ENCODE measurements around the gene CTBP2. TPM values are rescaled to one million over a fixed set of nuclear protein-coding genes. Genes with fewer than 3 reads are reported as not detected.

Gene CTBP2
- polyA plus RNA-seq, 1 experiment: 72.9 TPM

- ChIA-PET POLR2A (no interaction called here), CTCF (interaction anchor here (1.8 kb wide), 1 partner anchor 22 kb away, joined by 5 read pairs; no protein-coding TSS in a partner anchor)
- no peak for DNase-seq (ENCODE audit: low read depth)
- H3K36me3 ChIP-seq (ENCODE audit: control insufficient read depth, insufficient read depth, low read length): peaks cover 2% of the 10 kb centered on the region
- no peak overlapping the region for H3K4me3 ChIP-seq (ENCODE audit: low read depth, low read length)
- H3K27me3 ChIP-seq (ENCODE audit: control insufficient read depth, insufficient read depth, low read length): no peaks in the 10 kb centered on the region
- TF ChIP-seq, protein P1, sequence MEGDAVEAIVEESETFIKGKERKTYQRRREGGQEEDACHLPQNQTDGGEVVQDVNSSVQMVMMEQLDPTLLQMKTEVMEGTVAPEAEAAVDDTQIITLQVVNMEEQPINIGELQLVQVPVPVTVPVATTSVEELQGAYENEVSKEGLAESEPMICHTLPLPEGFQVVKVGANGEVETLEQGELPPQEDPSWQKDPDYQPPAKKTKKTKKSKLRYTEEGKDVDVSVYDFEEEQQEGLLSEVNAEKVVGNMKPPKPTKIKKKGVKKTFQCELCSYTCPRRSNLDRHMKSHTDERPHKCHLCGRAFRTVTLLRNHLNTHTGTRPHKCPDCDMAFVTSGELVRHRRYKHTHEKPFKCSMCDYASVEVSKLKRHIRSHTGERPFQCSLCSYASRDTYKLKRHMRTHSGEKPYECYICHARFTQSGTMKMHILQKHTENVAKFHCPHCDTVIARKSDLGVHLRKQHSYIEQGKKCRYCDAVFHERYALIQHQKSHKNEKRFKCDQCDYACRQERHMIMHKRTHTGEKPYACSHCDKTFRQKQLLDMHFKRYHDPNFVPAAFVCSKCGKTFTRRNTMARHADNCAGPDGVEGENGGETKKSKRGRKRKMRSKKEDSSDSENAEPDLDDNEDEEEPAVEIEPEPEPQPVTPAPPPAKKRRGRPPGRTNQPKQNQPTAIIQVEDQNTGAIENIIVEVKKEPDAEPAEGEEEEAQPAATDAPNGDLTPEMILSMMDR (IDR thresholded peaks at IDR 0.05; ENCODE audit: insufficient read depth, low read depth, low read length): no peak
Observed at GRCh38 chr10:125116652-125117310, 43.6 kb downstream of the CTBP2 start.

- ChIA-PET CTCF (interaction anchor here (1.8 kb wide), 1 partner anchor 22 kb away, joined by 5 read pairs; no protein-coding TSS in a partner anchor), POLR2A (no interaction called here)
- Histone ChIP-seq H3K4me3 (ENCODE audit: low read depth, low read length) (no peak overlapping the region), H3K27me3 (ENCODE audit: control insufficient read depth, insufficient read depth, low read length) (no peaks in the 10 kb centered on the region), H3K36me3 (ENCODE audit: control insufficient read depth, insufficient read depth, low read length) (peaks cover 2% of the 10 kb centered on the region)
- no peak for DNase-seq (ENCODE audit: low read depth)
- TF ChIP-seq, protein P1 (IDR thresholded peaks at IDR 0.05; ENCODE audit: insufficient read depth, low read depth, low read length): no peak
Observed at GRCh38 chr10:125116041-125116649, 44.2 kb downstream of the CTBP2 start.

DNA sequence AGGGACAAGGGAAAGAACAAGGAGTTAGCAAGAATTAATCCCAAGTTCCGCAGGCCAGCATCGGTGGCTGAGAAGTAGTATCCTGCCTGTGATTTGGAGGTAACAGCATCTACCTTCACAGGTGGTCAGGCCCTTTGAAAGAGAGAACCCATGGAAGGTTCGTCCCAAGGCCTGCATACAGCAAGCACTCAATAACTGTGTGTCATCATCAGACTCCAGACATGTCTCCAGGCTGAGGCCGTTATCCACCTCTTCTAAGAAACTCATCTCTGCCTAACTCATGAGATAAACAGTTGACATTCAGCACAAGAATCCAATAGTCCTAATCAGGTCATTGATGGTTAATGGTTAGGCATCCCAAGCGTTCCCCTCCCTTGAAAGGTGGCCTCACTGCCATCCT lies 45.0 kb downstream of the CTBP2 start:
- DNase-seq (ENCODE audit: low read depth): no peak
- POLR2A ChIA-PET: no interaction called here
- Histone ChIP-seq H3K36me3 (ENCODE audit: control insufficient read depth, insufficient read depth, low read length) (peaks cover 2% of the 10 kb centered on the region), H3K4me3 (ENCODE audit: low read depth, low read length) (no peak overlapping the region), H3K27me3 (ENCODE audit: control insufficient read depth, insufficient read depth, low read length) (no peaks in the 10 kb centered on the region)
- TF ChIP-seq, protein P1 (IDR thresholded peaks at IDR 0.05; ENCODE audit: insufficient read depth, low read depth, low read length): no peak
- CTCF ChIA-PET: no interaction called here

- CTCF ChIA-PET: no interaction called here
- TF ChIP-seq, protein P1 (IDR thresholded peaks at IDR 0.05; ENCODE audit: insufficient read depth, low read depth, low read length): no peak
- H3K4me3 ChIP-seq (ENCODE audit: low read depth, low read length): no peak overlapping the region
- POLR2A ChIA-PET: no interaction called here
- no peak for DNase-seq (ENCODE audit: low read depth)
- H3K27me3 ChIP-seq (ENCODE audit: control insufficient read depth, insufficient read depth, low read length): no peaks in the 10 kb centered on the region
- peaks cover 2% of the 10 kb centered on the region for H3K36me3 ChIP-seq (ENCODE audit: control insufficient read depth, insufficient read depth, low read length)
Observed at GRCh38 chr10:125114761-125115391, 45.5 kb downstream of the CTBP2 start.

DNA sequence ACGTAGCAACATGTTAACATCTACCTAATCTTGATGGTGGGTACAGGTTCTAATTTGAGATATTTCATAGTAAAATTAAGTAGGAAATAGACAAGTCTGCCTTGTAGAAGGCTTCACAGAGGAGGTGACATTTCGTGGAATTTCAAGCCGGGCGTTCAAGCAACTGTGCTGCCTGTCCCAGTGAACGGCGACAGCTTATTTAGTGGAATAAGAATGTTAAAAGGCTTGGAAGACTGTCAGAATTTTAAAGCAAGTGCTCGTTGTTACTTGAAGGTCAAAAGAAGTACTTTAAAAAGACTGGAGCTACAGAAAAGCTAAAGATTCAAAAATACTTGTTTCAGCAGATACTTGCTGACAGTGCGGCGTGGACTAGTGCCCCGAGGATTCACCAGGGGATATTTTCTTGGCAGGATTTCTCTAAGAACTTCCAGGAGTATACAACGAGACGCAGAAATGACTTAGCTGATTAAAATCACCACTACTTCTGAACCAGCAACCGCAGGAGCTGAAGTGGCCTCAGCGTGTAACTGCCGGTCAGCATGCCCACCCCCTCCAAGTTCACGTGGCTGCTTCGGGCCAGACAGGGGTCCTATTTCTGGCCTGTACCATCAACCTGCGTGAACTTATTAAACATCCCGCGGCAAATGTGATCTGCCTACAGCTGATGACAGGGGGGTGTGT lies 46.5 kb downstream of the CTBP2 start:
- H3K36me3 ChIP-seq (ENCODE audit: control insufficient read depth, insufficient read depth, low read length): peaks cover 9% of the 10 kb centered on the region
- TF ChIP-seq, protein P1 (IDR thresholded peaks at IDR 0.05; ENCODE audit: insufficient read depth, low read depth, low read length): no peak
- ChIA-PET CTCF (interaction anchor here (1.2 to 1.6 kb wide), 3 partner anchors 10 to 39 kb away, joined by 3 read pairs; no protein-coding TSS in a partner anchor), POLR2A (no interaction called here)
- H3K4me3 ChIP-seq (ENCODE audit: low read depth, low read length): no peak overlapping the region
- DNase-seq (ENCODE audit: low read depth): no peak
- H3K27me3 ChIP-seq (ENCODE audit: control insufficient read depth, insufficient read depth, low read length): no peaks in the 10 kb centered on the region
